Left forelimb (tissue), 1 donor: ENCODE measurements around the gene COG6.
A peak's percentile ranks its signal among the peaks of the same experiment; 100 is the strongest.

Experiments
- DNase-seq: peaks from one replicate; pipeline ENCODE4 v3.0.0-alpha.2; 2018; ENCODE audit warnings: low spot score

The COG6 gene

DNA sequence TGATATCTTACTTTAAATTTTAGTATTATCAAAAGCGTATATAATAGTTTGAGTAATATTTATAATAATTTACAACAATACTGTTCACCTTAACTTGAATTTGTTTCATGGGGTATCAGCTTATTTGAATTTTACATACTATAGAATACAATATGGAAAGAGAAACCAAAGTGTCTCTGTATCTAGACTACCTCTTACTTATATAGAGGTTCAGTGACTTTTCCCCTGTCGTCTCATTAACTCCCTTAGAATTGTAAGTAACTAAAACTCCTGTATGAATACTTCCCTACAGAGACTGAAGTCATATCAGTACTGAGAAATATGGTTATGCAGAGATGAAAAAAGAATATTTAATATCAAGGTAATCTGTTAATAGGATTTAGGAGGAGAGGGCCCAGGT, 26.8 kb downstream of the COG6 start:
- no peak for DNase-seq

DNA sequence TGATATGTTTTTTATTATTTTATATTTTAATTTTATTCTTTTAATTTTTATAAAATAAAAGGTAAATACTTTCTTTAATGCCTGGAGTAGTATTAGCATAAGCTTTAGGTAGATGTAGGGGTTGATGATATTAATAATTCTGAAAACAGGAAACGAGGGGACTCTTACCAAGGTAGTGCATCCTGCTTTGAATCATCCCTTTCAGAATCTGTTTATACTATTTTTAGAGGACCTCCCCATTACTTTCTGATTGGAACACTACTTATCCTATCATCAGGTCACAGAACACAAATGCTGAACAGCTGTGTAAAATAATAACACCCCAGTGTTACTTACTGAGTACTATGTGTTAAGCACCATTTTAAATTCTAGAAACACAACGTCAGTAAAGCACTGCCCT, 27.3 kb downstream of the COG6 start:
- no peak for DNase-seq

DNA sequence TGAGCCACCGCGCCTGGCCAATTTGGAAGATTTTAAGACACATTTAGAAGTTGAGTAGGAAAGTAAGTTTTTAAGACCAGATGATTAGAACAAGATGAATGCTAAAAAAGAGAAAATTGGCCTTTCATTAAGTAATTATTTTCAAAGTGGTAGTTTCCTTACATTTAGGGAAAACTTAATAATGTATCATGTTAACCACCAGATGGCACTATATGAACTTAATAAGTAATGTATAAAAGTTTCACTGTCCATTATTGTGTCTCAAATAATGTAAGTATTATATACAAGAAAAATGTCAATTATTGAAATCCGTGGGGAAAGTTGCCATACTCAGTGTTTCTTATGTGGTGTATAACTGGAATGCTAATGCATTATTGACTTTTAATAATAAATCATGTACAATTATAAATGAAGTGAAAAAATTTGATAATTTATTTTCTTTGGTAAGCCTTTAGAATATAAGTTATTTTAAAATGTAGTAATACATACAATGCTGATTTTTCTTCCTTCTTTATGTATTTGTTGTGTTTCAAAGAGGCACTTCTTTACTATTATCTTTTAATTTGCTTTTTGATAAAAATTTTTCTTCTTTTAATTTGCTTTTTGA, 29.2 kb downstream of the COG6 start:
- DNase-seq = no peak

DNA sequence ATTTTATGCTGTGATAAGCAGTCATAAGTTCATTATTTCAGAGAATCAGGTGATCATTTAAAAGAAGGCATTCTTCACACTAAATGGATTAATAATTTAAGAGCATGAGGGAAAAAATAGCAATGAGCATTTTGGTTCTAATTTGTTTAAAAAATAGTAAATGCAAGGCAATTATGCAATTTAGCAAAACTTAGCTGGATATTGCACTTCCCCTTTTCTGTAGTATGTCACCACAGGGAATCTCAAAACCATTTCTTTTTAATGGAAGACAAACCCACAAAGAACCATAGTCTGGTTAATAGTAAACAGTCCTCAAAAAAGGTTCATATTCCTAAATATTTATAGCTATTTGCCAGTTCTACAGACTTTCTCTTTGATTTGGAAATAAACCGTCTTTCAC, 30.2 kb downstream of the COG6 start:
- DNase-seq = no peak

DNA sequence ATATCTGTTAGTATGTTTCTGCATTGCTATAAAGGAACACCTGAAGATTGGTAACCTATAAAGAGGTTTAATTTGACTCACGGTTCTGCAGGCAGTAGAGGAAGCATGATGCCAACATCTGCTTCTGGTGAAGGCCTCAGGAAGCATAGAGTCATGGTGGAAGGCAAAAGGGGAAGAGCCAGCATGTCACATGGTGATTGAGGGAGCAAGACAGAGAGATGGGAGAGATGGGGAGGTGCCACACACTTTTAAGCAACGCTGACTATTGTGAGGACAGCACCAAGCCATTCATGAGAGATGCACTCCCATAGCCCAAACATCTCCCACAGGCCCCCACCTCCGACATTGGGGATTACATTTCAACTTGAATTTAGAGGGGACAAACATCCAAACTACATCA, 32.8 kb downstream of the COG6 start:
- no peak for DNase-seq

DNA sequence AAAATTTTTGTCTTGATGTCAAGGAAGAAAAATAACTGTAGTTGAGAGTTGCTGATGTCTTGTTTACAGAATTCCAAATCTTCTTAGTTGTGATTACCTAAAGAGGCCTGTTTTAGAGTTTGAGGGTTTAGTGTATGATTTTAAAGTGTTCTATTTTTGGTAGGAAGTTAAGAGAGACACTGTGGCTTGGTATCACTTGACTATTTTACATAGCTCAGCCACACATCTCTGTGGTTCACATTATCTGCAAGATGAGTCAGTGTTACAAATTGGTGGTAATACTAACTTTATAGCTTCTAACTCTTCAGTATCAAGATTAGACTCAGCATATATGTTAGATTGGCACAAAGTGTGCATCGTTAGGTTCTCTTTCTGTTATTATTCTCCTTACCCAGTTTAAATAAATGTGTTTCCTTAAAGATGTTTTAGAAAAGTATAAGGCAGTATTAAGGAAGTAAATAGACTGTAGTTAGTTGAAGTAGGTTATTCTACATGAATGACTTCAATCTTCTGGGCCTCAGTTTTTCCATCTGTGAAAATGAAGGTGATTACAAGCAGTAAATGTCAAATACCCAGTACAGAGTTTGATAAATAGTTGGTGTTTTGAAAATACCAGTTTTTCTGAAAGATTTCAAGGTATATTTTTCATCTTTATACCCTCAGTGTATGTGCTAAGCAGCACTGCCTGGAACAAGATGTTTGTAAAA, 33.4 kb downstream of the COG6 start:
- DNase-seq = no peak

DNA sequence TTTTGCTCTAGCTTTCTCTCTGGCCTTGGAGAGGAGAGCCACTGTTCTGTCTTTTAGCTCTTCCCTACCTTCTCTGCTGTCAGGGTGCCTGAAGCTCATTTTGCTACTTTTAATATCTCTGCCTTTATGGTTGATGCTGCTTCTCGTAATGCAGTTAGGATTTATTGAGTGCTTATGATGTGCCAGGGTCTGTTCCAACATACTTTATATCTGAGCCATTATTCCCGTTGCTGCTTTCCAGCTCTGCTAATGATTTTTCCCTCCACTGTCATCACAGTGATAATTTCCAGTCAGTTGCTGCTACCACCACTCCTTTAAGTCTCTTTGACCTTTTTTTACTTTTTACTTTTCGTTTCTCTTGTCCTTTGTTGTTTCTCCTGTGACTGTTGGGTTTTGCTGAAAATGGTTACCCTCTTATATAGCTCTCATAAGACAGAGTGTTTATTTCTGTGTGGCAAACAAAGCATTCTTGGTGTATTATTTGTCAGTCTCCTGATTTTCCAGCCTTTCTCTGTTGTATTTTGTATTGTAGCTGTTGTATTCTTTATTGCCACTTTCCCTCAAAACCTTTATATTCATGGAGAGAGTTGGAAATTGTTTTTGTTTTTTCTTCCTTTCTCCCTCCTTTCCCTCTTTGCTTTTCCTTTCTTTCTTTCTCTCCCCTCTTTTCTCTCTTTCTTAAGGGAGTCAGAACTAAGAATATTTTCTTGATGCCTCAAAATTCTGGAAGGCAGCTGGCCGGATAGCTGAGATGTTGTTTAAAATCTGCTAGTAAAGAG, 37.4 kb downstream of the COG6 start:
- DNase-seq = no peak

DNA sequence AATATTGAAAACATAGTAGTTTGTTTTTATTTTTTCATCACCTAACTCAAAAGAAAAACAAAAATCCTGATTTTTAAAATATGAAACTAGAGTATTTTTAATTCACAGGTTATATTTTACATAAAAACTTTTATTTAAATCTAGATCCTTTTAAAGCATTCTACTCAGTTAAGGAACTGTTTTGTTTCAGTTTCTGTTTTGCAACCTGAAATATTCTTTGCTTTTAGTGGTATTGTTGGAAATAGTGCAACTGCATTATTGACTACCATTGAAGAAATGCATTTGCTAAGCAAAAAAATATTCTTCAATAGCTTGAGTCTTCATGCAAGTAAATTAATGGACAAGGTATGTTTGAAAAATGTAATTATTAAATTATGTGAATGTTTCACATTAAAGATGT, 43.8 kb downstream of the COG6 start:
- no peak for DNase-seq

DNA sequence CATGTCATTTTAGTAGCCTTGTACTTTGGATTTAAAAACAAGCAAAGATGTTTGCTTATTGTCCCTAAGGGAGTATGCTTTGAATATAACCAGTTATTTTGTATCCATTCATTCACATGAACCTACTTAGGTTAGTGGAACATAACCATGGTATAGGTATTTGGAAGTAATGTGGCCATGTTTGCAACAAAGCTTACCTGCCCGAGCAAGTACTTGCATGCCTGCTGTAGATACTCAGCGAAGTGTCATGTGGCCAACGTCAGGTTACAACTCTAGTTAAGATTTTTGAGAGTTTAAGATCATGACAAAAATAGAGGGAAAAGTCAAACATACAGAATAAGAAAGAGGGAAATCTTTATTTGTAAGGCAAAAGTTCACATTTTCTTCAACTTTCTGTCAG, 57.2 kb downstream of the COG6 start:
- no peak for DNase-seq

DNA sequence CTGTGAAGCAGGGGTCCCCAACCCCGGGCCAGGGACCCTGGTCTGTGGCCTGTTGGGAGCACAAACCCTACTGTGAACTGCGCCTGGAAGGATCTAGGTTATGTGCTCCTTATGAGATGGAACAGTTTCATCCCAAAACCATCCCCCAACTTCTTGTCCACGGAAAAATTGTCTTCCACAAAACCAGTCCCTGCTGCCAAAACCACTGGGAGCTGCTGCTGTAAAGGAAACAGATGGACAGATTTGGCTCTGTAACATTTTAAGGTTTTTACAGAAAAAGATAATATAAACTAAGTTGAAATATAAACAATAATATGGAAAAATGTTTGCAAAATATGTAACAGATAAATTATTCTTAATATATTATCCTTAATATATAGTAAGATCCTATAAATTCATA, 73.7 kb downstream of the COG6 start:
- no peak for DNase-seq

DNA sequence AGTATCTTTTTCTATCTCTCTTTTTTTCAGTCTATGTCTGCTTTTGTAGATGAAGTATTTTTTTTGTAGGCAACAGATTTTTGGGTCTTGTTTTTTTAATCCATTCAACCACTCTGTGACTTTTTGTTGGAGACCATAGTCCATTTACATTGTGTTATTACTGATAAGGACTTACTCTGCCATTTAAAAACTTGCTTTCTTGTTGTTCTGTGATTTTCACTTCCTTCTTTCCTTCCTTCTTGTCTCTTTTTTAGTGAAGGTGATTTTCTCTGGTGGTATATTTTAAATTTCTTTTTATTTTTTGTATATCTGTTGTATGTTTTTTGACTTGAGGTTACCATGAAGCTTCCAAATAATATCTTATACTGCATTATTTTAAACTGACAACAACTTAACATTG, 79.5 kb downstream of the COG6 start:
- DNase-seq = no peak

DNA sequence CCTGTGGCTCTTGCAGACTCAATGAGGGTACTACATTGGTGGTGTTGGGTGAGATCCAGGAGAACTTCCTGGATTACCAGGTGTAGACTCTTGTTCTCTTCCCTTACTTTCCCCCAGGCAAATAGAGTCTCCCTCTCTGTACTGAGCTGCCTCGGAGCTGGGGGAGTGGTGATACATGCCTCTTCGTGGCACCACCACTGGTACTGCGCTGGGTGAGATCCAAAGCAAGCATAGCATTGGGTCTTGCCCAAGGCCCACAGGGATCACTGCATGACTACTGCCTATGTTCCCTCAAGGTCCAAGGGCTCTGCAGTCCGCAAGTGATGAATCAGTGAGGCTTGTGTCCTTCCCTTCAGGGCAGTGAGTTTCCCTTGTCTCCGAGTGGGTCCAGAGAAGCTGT, 81.6 kb downstream of the COG6 start:
- DNase-seq = no peak

DNA sequence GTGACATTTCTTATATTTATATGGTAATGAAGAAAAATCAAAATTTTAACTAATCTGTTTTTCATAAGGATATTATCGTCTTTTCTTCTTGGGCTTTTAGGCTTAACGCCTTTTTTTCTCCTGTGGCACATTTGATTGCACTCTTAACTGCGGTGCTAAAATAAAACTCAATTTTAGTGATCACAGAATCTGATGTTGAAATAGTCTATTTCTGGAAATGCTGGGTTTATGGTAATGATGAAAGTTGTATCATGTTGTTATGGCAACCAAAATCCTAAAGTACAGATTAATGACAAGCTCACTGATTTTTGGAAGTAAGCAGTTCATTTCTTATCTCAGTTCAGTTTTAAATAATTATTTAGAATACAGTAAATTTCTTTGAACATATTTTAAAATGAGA, 85.3 kb downstream of the COG6 start:
- DNase-seq = no peak

DNA sequence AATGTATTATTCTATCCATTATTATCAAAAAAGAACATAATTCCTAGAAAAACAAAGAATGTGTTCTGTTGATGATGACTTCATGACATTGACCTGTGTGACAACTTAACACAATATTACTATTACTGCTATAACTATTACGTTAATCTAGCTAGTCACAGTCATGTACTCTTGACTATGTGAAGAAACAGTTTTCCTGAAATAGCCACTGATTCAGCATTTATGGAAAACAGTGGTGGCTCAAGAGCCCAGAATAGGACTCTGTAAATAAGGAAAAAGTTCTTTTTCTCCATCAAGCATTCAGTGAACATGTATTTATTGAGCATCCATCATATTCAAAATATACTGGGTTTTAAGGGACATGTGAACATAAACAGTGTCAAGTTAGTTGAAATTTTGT, 93.5 kb downstream of the COG6 start:
- no peak for DNase-seq

DNA sequence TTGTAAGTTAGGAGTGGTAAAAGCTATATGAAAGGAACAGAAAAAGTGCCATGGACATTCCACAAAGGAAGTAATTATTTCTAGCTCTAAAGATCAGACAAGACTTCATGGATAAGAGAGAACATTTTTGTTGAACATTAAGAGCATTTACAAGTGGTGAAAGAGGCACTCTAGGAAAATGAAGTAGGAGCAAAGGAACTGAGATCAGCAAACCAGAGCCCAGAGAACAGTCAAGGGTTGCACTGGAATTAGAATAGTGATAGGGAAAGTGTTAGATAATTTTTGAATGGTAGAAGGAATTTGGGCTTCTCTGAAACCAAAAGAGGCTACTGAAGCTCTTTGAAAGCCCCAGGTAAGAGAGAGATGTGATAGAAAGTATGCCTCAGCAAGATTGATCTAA, 94.1 kb downstream of the COG6 start:
- DNase-seq = no peak

DNA sequence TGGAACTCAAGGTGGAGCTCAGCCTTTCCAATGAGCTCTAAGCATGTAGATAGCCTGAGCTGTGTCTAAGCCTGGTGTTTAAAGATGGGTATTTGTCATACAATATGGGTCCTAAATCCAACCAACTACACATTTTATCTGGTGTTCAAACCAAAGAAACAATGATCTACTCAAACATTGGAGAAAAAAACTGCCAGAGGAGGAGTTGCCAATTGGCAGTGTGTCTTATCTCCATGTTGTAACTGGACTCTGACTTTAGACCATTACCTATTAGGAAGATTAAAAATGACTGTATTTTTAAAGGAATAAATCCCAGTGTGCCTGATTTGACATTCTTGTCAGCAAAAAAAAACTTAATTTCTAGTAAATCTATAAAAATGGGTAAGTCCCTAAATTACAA, 96.3 kb downstream of the COG6 start:
- no peak for DNase-seq

DNA sequence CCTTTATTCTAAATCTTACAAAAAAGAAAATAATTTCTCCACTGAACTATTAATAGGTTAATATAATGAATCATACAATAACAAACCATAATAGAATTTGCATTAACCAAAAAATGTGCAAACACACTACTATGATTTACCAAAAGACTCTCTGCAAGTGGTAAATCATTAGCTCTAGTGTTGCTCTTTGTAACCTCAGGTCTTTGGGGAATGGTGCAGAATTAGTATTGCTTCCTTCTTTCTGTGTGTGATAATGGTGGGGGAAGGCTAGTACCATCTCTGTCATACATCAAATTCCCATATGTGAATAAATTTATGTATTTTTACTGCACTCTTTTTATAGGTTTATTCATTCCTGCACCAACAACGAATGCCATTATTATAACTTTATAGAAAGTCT, 105.1 kb downstream of the COG6 start:
- no peak for DNase-seq

DNA sequence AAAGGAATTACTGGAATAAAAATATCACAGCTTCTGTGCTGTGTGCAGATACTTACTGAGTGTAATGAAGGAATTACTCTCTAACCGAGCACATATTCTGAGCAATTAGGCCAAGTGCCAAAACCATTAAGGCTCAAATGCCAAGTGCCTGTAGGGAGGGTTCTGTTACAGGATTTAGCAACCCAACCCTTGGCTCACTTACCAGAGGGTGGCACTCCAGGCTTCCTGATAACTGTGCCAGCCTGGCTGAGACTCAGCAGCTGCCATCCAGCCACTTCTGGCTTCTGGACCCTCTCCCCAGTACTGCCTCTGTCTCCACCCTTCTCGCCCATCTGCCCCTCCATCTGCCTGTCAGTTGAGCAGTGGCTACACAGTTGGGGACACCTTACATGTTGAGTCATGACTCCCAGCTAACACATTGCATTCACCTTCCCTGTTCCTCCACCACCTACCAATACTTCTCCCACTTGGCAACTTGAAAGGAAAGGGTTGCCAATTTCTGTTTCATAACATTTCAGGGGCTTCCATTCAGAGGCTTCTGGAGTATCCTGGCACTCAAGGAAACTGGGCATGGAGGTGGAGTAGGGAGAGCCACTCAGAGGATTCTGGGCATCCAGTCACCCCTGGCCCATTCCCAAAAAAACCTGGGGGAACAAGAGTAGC, 110.5 kb downstream of the COG6 start:
- DNase-seq = peak; percentile 72

DNA sequence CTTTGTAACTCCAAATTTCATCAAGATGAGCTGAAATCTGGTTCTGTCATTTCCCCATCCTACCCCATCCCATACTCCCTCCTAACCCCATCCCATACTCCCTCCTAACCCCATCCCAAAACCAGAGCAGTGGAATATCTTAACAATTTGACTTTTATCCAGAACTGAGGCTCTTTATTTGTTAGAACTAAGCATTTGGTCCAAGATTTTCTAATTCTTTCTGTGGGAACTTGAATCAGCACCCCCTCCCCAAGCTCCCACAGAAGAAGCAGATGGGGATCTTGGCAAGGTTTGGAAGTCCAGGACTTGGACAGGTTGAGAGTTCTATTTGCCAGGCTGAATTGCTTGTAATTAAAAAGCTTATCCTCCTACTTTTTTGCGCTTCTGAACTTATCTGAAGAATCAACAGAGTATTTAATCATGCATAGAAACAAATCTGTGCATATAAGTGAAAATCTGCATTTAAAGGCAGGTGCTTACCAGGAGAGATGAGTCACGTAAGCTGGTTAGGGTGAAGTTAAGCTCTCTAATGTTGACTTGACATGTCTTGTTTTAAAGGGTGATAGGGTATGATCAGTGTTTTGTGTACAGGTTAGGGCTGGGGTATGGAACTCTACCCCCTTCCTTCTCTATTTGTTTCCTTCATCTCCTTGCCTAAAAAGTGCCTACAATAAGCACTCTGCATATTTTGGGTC, 111.1 kb downstream of the COG6 start:
- no peak for DNase-seq

DNA sequence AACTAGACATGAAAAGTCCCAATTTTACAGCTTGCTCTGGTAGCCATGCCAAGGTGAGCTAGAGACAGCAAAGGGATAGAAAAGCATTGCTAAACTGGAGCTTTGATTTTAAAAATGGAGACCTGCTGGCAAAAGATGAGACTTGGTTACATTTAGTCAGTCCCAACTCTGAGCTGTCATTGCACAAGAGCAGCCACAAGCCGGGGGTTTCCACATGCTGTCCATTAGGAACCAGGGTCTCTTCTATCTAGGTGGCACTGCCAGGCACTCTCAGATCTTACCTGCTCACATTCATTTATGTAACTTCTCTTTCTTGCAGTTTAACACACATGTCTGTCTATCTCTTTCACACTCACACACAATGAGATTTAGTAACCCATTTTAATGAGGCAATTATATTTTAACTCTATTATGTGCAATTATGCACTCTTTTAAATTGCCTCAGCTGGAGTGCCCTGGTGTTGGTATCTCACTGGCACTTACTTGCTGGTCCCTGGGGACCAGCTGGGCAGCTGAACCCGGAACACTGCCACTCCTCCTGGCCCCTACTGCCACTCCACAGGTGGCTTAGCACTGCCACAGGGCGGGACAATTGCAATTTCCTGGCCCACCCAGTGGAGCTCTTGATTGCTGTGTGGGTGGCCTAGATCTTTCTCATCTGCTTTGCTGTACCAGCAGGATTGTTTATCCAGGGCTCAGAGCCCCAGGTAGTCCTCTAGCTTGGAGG, 112.5 kb downstream of the COG6 start:
- no peak for DNase-seq

DNA sequence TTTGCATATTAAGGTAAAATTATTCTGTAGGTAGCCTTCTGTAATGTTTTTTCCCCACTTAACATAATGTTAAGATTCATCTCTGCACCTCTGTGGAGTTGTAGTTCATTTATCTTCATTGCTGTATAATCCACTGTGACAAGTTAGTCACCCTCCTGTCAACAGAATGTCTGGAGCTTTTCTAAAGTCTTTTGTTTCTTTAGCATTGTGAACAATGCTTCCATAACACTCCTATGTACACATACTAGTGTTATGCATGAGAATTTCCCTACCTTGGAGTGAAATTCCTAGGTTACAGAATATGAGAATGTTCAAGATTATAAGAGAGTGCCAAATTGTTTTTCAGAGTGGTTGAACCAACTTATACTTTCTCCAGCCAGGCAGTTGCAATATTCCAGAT, 113.5 kb downstream of the COG6 start:
- DNase-seq = no peak
